ENCODE results near the gene FLVCR2.

The FLVCR2 gene

DNA sequence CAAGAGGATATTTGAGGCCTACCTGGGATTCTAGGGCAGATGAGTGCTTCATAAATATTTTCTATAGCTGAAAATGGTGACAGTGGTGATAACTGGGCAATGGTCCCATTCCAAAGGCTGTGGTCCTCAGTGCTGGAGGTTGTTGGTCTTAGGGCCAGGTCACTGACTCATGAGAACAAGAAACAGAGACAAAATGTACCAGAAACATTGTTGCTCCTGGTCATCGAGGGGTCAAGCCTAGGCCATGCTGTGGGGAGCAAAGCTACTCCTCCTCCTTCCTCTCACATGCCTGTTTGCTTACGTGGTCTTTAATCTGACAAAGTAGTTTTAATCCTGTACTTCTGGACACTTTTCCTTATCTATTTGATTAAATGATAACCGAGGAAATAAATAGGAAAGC, 48.4 kb downstream of the FLVCR2 start:
- Histone ChIP-seq H3K27me3 (replicated peaks; ENCODE audit: control insufficient read depth, insufficient read depth, low read length) (no peaks in the 10 kb centered on the region), H3K36me3 (ENCODE audit: control insufficient read depth, insufficient read depth, low read length) (no peaks in the 10 kb centered on the region), H3K4me3 (replicated peaks; ENCODE audit: low read depth, low read length) (no peak overlapping the region)
- no peak for DNase-seq (ENCODE audit: extremely low read depth, insufficient read length)
- TF ChIP-seq, protein P1, sequence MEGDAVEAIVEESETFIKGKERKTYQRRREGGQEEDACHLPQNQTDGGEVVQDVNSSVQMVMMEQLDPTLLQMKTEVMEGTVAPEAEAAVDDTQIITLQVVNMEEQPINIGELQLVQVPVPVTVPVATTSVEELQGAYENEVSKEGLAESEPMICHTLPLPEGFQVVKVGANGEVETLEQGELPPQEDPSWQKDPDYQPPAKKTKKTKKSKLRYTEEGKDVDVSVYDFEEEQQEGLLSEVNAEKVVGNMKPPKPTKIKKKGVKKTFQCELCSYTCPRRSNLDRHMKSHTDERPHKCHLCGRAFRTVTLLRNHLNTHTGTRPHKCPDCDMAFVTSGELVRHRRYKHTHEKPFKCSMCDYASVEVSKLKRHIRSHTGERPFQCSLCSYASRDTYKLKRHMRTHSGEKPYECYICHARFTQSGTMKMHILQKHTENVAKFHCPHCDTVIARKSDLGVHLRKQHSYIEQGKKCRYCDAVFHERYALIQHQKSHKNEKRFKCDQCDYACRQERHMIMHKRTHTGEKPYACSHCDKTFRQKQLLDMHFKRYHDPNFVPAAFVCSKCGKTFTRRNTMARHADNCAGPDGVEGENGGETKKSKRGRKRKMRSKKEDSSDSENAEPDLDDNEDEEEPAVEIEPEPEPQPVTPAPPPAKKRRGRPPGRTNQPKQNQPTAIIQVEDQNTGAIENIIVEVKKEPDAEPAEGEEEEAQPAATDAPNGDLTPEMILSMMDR (IDR thresholded peaks at IDR 0.05; ENCODE audit: insufficient read depth, low read length, poor library complexity, severe bottlenecking), result no peak

DNA sequence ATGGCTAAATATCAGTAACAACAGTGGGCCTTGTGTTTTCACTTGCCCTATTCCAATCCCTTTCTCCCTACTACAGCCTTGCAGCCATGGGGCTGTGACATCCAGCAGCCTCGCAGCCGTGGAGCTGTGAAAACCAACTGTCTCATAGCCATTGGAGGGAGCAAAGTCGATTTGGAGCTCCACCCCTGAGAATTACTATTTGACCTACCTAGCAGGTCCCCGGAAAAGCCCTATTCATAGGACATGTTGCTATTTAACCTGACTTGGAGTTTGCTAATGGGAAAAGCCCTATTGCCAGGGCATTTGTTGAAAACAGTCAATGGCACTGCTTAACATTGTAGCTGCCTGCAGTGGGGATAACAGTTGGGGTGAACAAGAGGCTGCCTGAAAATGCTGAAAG, 49.0 kb downstream of the FLVCR2 start:
- DNase-seq (ENCODE audit: extremely low read depth, insufficient read length), result no peak
- no peaks in the 10 kb centered on the region for H3K36me3 ChIP-seq (ENCODE audit: control insufficient read depth, insufficient read depth, low read length)
- TF ChIP-seq, protein P1 (IDR thresholded peaks at IDR 0.05; ENCODE audit: insufficient read depth, low read length, poor library complexity, severe bottlenecking), result no peak
- H3K4me3 ChIP-seq (replicated peaks; ENCODE audit: low read depth, low read length), result no peak overlapping the region
- H3K27me3 ChIP-seq (replicated peaks; ENCODE audit: control insufficient read depth, insufficient read depth, low read length), result no peaks in the 10 kb centered on the region

DNA sequence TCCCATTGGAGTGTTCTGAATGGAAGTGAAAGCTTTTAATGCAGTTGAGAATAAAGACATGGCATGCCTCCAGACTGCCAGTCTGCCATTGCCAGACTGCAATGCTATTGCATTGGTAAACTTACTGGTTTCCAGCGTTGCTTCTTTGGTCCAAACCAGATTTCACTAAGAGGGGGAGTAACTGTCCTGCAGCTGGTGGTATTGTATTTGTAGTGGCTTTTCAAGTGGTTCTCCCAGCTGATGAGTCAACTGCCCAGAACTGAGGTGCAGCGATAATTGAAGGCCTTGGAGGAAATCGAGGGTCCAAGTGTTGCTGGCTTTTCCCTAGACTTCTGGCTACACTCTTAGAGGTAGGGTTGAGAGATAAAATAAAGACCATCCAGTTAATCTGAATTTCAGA, 50.4 kb downstream of the FLVCR2 start:
- TF ChIP-seq, protein P1 (IDR thresholded peaks at IDR 0.05; ENCODE audit: insufficient read depth, low read length, poor library complexity, severe bottlenecking), result no peak
- DNase-seq (ENCODE audit: extremely low read depth, insufficient read length), result no peak
- Histone ChIP-seq H3K4me3 (replicated peaks; ENCODE audit: low read depth, low read length) (no peak overlapping the region), H3K27me3 (replicated peaks; ENCODE audit: control insufficient read depth, insufficient read depth, low read length) (no peaks in the 10 kb centered on the region), H3K36me3 (ENCODE audit: control insufficient read depth, insufficient read depth, low read length) (no peaks in the 10 kb centered on the region)

DNA sequence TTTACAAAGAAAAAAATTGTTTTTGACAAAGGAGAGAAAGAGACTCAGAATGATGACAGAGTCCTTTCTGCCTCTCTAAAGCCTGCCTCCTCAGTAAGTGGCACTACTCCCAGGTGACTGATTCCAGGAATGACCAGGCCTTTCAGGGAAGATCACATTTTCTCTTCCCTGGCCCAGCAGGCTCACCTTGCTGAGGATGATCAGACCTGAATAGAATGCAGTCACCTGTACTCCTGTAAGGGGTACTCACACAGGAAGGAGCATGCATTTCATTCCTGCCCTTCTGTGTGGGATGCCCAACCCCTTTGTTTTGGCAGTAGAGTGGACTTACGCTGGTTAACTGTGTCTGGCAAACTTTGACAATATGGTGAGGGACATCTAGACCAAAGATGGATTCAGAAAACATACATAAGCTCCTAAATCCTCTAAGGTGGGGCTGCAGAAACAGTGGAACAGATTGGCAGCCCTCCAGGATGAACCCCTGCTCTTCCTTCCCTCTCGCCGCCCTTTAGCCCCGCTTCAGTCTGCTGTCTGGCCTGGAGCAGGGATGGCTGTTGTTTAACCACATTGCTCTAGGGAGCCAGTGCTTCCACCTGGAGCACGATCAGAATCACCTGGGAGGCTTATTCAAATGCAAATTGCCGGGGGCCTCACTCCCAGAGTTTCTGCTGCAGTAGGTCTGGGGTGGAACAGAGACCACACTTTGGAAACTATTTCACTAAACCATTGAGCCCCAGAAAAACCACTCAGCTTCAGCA, 52.5 kb downstream of the FLVCR2 start:
- H3K27me3 ChIP-seq (replicated peaks; ENCODE audit: control insufficient read depth, insufficient read depth, low read length), result no peaks in the 10 kb centered on the region
- H3K4me3 ChIP-seq (replicated peaks; ENCODE audit: low read depth, low read length), result no peak overlapping the region
- TF ChIP-seq, protein P1 (IDR thresholded peaks at IDR 0.05; ENCODE audit: insufficient read depth, low read length, poor library complexity, severe bottlenecking), result no peak
- DNase-seq (ENCODE audit: extremely low read depth, insufficient read length), result no peak
- no peaks in the 10 kb centered on the region for H3K36me3 ChIP-seq (ENCODE audit: control insufficient read depth, insufficient read depth, low read length)

DNA sequence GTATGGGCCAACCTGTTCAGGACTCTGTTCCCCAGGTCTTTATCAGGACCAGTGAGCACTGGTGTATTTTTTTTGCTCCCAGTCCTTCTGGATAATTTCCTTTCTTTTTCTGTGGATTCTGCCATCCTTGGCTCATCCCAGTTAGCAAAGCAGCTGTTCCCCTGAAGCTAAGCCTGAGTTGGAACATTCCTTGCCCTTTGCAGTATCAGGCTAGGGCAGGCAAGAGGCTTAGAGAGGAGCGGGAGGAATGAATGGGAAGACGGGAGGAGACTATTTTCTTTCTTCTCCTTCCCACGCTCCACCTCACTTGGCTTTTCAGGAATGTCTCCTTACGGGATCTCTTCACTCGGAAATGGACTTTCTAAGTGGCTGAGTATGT, 53.0 kb downstream of the FLVCR2 start:
- Histone ChIP-seq H3K36me3 (ENCODE audit: control insufficient read depth, insufficient read depth, low read length) (no peaks in the 10 kb centered on the region), H3K4me3 (replicated peaks; ENCODE audit: low read depth, low read length) (no peak overlapping the region), H3K27me3 (replicated peaks; ENCODE audit: control insufficient read depth, insufficient read depth, low read length) (no peaks in the 10 kb centered on the region)
- TF ChIP-seq, protein P1 (IDR thresholded peaks at IDR 0.05; ENCODE audit: insufficient read depth, low read length, poor library complexity, severe bottlenecking), result no peak
- DNase-seq (ENCODE audit: extremely low read depth, insufficient read length), result no peak

DNA sequence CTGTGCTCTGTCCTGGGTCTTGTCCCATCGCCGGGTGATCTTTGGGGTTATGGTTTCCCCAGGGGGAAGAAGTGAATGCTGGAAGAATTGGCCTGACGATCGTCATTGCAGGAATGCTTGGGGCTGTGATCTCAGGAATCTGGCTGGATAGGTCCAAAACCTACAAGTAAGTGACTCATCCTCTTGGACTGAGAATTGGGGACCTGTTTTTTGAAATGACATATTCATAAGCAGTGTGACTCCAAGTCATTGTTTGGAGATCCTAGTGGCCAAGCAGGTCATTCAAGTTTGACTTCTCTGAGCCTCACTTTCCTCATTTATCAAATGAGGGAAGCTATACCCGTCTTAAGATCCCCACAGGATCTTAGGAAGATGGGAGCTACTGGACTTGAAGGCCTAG, 56.4 kb downstream of the FLVCR2 start:
- TF ChIP-seq, protein P1 (IDR thresholded peaks at IDR 0.05; ENCODE audit: insufficient read depth, low read length, poor library complexity, severe bottlenecking), result no peak
- Histone ChIP-seq H3K4me3 (replicated peaks; ENCODE audit: low read depth, low read length) (no peak overlapping the region), H3K36me3 (ENCODE audit: control insufficient read depth, insufficient read depth, low read length) (no peaks in the 10 kb centered on the region), H3K27me3 (replicated peaks; ENCODE audit: control insufficient read depth, insufficient read depth, low read length) (no peaks in the 10 kb centered on the region)
- DNase-seq (ENCODE audit: extremely low read depth, insufficient read length), result no peak

Measured in GM06990 (cell line).